ENCODE data around the gene GLO1. TPM values are rescaled to one million over a fixed set of nuclear protein-coding genes. Genes with fewer than 3 reads are reported as not detected.
A peak's percentile ranks its signal among the peaks of the same experiment; 100 is the strongest.

GLO1 gene
- total and polyA plus RNA-seq, 12 donors: 44.6 to 174 (median 97.3) TPM

DNA sequence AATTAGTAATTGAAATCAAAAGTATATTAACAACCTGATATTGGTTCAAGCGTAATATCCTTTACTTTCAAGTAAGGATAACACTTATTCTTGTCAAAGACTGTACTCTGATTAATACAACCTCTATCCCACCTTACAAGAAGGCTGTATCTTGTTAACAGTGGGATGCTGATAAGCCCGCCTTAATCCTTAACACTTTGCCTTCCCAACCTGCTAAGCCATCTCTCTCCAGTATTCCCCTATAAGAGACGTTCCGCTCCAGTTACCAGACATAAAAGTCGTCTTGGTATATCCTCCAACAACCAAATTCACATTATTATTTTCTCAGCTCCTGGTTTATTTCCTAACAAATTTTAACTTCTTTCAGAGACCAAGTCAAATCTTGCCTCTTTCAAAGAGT lies 65.2 kb downstream of the GLO1 start:
- intact Hi-C loops (cut with DNase I): no loop called here
- no peak for DNase-seq
- TF ChIP-seq POLR2A (IDR thresholded peaks at IDR 0.05): no peak
- TF ChIP-seq, protein P1, sequence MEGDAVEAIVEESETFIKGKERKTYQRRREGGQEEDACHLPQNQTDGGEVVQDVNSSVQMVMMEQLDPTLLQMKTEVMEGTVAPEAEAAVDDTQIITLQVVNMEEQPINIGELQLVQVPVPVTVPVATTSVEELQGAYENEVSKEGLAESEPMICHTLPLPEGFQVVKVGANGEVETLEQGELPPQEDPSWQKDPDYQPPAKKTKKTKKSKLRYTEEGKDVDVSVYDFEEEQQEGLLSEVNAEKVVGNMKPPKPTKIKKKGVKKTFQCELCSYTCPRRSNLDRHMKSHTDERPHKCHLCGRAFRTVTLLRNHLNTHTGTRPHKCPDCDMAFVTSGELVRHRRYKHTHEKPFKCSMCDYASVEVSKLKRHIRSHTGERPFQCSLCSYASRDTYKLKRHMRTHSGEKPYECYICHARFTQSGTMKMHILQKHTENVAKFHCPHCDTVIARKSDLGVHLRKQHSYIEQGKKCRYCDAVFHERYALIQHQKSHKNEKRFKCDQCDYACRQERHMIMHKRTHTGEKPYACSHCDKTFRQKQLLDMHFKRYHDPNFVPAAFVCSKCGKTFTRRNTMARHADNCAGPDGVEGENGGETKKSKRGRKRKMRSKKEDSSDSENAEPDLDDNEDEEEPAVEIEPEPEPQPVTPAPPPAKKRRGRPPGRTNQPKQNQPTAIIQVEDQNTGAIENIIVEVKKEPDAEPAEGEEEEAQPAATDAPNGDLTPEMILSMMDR (IDR thresholded peaks at IDR 0.05): no peak

DNA sequence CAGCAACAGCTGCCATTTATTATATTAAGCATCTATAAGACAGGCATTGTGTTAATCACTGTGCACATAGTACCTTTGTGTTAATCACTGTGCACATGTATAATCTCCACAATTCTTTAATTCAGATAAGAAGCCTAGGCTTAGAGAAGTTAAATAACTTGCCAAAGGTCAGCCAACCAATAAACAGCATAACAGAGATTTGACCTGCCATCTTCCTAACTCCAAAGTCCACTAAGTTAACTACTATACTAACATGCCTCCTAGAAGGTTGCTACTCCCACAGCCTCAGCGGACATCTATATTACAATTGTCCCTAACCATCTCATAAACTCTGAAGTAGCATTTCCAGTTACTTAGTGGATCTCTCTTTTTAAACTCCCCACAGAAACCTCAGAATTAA lies 66.9 kb downstream of the GLO1 start:
- intact Hi-C loops (cut with DNase I): no loop called here
- WGBS, 4 donors: 38 to 98% (median 95%) methylated on average over 1 of the region's 1 CpG
- H3K4me3 ChIP-seq: no peak overlapping the region
- H3K9me3 ChIP-seq (replicated peaks in 1 of 3): no peaks in the 10 kb centered on the region
- H3K36me3 ChIP-seq (replicated peaks in 1 of 2): no peaks in the 10 kb centered on the region
- no peak for TF ChIP-seq POLR2A (IDR thresholded peaks at IDR 0.05)
- TF ChIP-seq, protein P1 (IDR thresholded peaks at IDR 0.05): no peak
- H3K27ac ChIP-seq: no peak overlapping the region
- peaks cover 7 to 28% of the 10 kb centered on the region in 2 donors for H3K4me1 ChIP-seq (replicated peaks in 1 of 2)
- H3K27me3 ChIP-seq: no peaks in the 10 kb centered on the region
- DNase-seq: no peak

More for the DNA sequence above, 65.2 kb downstream of the GLO1 start:
- Histone ChIP-seq H3K27ac (no peak overlapping the region), H3K4me3 (no peak overlapping the region), H3K36me3 (replicated peaks in 1 of 2) (no peaks in the 10 kb centered on the region), H3K27me3 (no peaks in the 10 kb centered on the region), H3K4me1 (replicated peaks in 1 of 2) (peaks cover 7 to 32% of the 10 kb centered on the region in 2 donors), H3K9me3 (replicated peaks in 1 of 3) (no peaks in the 10 kb centered on the region)
- WGBS, 4 donors: 92 to 96% (median 95%) methylated on average over 5 of the region's 5 CpGs

DNA sequence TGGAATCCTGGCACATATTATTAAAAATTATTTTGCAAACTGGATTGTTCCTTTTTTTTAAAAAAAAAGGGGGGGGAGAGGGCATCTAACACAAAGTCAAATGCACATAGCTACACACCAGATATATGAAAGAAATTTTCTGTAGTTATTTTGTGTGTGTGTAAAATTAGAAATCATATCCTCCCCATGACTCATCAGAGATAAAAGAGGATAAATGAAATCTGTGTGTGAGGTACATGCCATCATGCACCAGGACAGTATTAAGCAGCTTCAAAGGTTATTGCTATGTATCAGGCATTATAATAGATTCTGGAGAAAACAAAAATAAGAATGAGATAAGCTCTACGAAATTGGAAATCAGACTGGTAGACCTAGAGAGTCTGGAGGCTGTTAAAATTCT lies 68.4 kb downstream of the GLO1 start:
- no peak overlapping the region for H3K4me3 ChIP-seq
- 27 to 38% (median 31%) methylated on average over 1 of the region's 1 CpG for WGBS, 4 donors
- H3K27ac ChIP-seq: peak overlapping the region in 1 of 5 donors; percentile 19
- intact Hi-C loops (cut with DNase I): no loop called here
- DNase-seq: no peak
- H3K36me3 ChIP-seq (replicated peaks in 1 of 2): no peaks in the 10 kb centered on the region
- peaks cover 0 to 19% of the 10 kb centered on the region in 2 donors for H3K4me1 ChIP-seq (replicated peaks in 1 of 2)
- H3K27me3 ChIP-seq: no peaks in the 10 kb centered on the region
- TF ChIP-seq, protein P1 (IDR thresholded peaks at IDR 0.05): no peak
- H3K9me3 ChIP-seq (replicated peaks in 1 of 3): no peaks in the 10 kb centered on the region

DNA sequence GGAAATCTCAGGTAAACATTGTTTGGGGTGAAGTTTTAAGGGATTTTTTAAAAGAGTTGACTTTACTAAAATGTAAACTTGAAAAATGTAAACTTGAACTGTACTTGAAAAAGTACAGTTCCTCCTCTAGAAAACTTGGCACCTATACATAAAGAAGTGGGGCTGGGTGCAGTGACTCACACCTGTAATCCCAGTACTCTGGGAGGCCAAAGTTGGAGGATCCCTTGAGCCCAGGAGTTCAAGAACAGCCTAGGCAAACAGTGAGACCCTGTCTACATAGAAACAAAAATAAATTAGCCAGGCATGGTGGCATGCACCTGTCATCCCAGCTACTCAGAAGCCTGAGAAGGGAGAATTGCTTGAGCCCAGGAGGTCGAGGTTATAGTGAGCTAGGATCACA lies 70.5 kb downstream of the GLO1 start:
- 71 to 85% (median 82%) methylated on average over 1 of the region's 1 CpG for WGBS, 4 donors
- H3K9me3 ChIP-seq (replicated peaks in 1 of 3): no peaks in the 10 kb centered on the region
- no peak overlapping the region for H3K4me3 ChIP-seq
- no peak overlapping the region for H3K27ac ChIP-seq
- no peak for DNase-seq
- intact Hi-C loops (cut with DNase I): no loop called here
- H3K4me1 ChIP-seq (replicated peaks in 1 of 2): peaks cover 0 to 12% of the 10 kb centered on the region in 2 donors
- H3K36me3 ChIP-seq (replicated peaks in 1 of 2): no peaks in the 10 kb centered on the region
- TF ChIP-seq, protein P1 (IDR thresholded peaks at IDR 0.05): no peak
- TF ChIP-seq POLR2A (IDR thresholded peaks at IDR 0.05): no peak
- no peaks in the 10 kb centered on the region for H3K27me3 ChIP-seq
